Measurements from ENCODE around the gene NOTCH4.
A peak's percentile ranks its signal among the peaks of the same experiment; 100 is the strongest.
"Not testable (repeated sequence)": the region's sequence is repeated elsewhere in the genome, so short reads cannot be mapped to it uniquely, and the experiment has no call there.

NOTCH4 gene

GRCh38 chr6:32194825-32195651, 28.8 kb downstream of the NOTCH4 start:
- H3K18ac ChIP-seq (ENCODE audit: low read length), result peak overlapping the region; percentile 24
- no peak overlapping the region for H2BK12ac ChIP-seq (ENCODE audit: low read length)
- peak overlapping the region; percentile 53 for H3K4me2 ChIP-seq (ENCODE audit: insufficient read depth, low read length, poor library complexity, severe bottlenecking)
- no peak overlapping the region for H3K4ac ChIP-seq (ENCODE audit: low read length)
- peak overlapping the region; percentile 51 to 64 for H3K4me3 ChIP-seq (ENCODE audit: low read length in 2 of 2)
- no peak overlapping the region for H2BK15ac ChIP-seq (ENCODE audit: low read length)
- no peak overlapping the region for H4K8ac ChIP-seq (ENCODE audit: low read depth, low read length)
- peaks cover 31 to 37% of the 10 kb centered on the region in 2 donors for H3K4me1 ChIP-seq (ENCODE audit: control insufficient read depth in 2 of 2, insufficient read depth in 1 of 2, low read depth in 1 of 2, low read length in 2 of 2)
- no CpG with 5 or more reads among the region's 15 CpGs for whole genome bisulfite sequencing, 2 donors (ENCODE audit: extremely low coverage in 2 of 2, insufficient read length in 2 of 2, insufficient replicate concordance in 1 of 2)
- no peak overlapping the region for H2AFZ ChIP-seq (ENCODE audit: low read length)
- peak overlapping the region; percentile 92 for H3K27ac ChIP-seq (replicated peaks; ENCODE audit: low read length)
- no peak overlapping the region for H2AK5ac ChIP-seq (ENCODE audit: low read depth, low read length)
- H3K79me1 ChIP-seq (ENCODE audit: low read depth, low read length), result no peaks in the 10 kb centered on the region
- no peaks in the 10 kb centered on the region for H3K27me3 ChIP-seq (ENCODE audit: control insufficient read depth in 3 of 3, insufficient read depth in 3 of 3, low read depth in 1 of 3, low read length in 3 of 3)
- no peak for DNase-seq (ENCODE audit: low spot score)
- peak overlapping the region; percentile 100 for H3K23ac ChIP-seq (ENCODE audit: low read depth, low read length, poor library complexity)
- no peak overlapping the region for H3K9ac ChIP-seq (ENCODE audit: low read depth, low read length, poor library complexity)
- no peaks in the 10 kb centered on the region for H3K9me3 ChIP-seq (replicated peaks in 1 of 2; ENCODE audit: control insufficient read depth in 2 of 2, insufficient read depth in 1 of 2, low read depth in 1 of 2, low read length in 2 of 2)
- H2BK5ac ChIP-seq (ENCODE audit: low read length), result no peak overlapping the region
- H2BK120ac ChIP-seq (ENCODE audit: low read depth, low read length), result no peak overlapping the region
- H3K36me3 ChIP-seq (replicated peaks in 1 of 2; ENCODE audit: control insufficient read depth in 2 of 2, insufficient read depth in 2 of 2, low read length in 2 of 2), result no peaks in the 10 kb centered on the region
- no peak overlapping the region for H3K14ac ChIP-seq (ENCODE audit: low read length)
- no peak overlapping the region for H4K91ac ChIP-seq (ENCODE audit: low read depth, low read length, poor library complexity)

- H3K27ac ChIP-seq (replicated peaks; ENCODE audit: low read length), result no peak overlapping the region
- H3K4me3 ChIP-seq (ENCODE audit: low read length in 2 of 2), result peak overlapping the region in 1 of 2 donors; percentile 51
These were observed 29.5 kb downstream of the NOTCH4 start for GRCh38 chr6:32194388-32194787.

GRCh38 chr6:32193096-32193495, 30.8 kb downstream of the NOTCH4 start:
- WGBS, 2 donors (ENCODE audit: extremely low coverage in 2 of 2, insufficient read length in 2 of 2, insufficient replicate concordance in 1 of 2), result no CpG with 5 or more reads among the region's 13 CpGs
- not testable (repeated sequence) for H3K14ac ChIP-seq (ENCODE audit: low read length); H2BK15ac ChIP-seq (ENCODE audit: low read length); H3K23ac ChIP-seq (ENCODE audit: low read depth, low read length, poor library complexity); H3K4me2 ChIP-seq (ENCODE audit: insufficient read depth, low read length, poor library complexity, severe bottlenecking); H3K4me3 ChIP-seq (ENCODE audit: low read length in 2 of 2); H3K9me3 ChIP-seq (replicated peaks in 1 of 2; ENCODE audit: control insufficient read depth in 2 of 2, insufficient read depth in 1 of 2, low read depth in 1 of 2, low read length in 2 of 2); H2BK120ac ChIP-seq (ENCODE audit: low read depth, low read length); DNase-seq (ENCODE audit: low spot score); H4K8ac ChIP-seq (ENCODE audit: low read depth, low read length); H3K27me3 ChIP-seq (ENCODE audit: control insufficient read depth in 3 of 3, insufficient read depth in 3 of 3, low read depth in 1 of 3, low read length in 3 of 3); H3K27ac ChIP-seq (replicated peaks; ENCODE audit: low read length); H4K91ac ChIP-seq (ENCODE audit: low read depth, low read length, poor library complexity); H2AK5ac ChIP-seq (ENCODE audit: low read depth, low read length); H3K18ac ChIP-seq (ENCODE audit: low read length); H3K4ac ChIP-seq (ENCODE audit: low read length); H3K9ac ChIP-seq (ENCODE audit: low read depth, low read length, poor library complexity); H2BK5ac ChIP-seq (ENCODE audit: low read length); H3K79me1 ChIP-seq (ENCODE audit: low read depth, low read length); H2BK12ac ChIP-seq (ENCODE audit: low read length); H3K36me3 ChIP-seq (replicated peaks in 1 of 2; ENCODE audit: control insufficient read depth in 2 of 2, insufficient read depth in 2 of 2, low read length in 2 of 2)
- peaks cover 37 to 41% of the 10 kb centered on the region in 2 donors for H3K4me1 ChIP-seq (ENCODE audit: control insufficient read depth in 2 of 2, insufficient read depth in 1 of 2, low read depth in 1 of 2, low read length in 2 of 2)
- H2AFZ ChIP-seq (ENCODE audit: low read length), result peak overlapping the region; percentile 59

More at GRCh38 chr6:32194388-32194787, 29.5 kb downstream of the NOTCH4 start:
- Histone ChIP-seq H2BK120ac (ENCODE audit: low read depth, low read length) (no peak overlapping the region), H3K27me3 (ENCODE audit: control insufficient read depth in 3 of 3, insufficient read depth in 3 of 3, low read depth in 1 of 3, low read length in 3 of 3) (no peaks in the 10 kb centered on the region), H3K14ac (ENCODE audit: low read length) (no peak overlapping the region), H2AFZ (ENCODE audit: low read length) (no peak overlapping the region), H4K91ac (ENCODE audit: low read depth, low read length, poor library complexity) (no peak overlapping the region), H3K9ac (ENCODE audit: low read depth, low read length, poor library complexity) (no peak overlapping the region), H3K18ac (ENCODE audit: low read length) (no peak overlapping the region), H3K4me2 (ENCODE audit: insufficient read depth, low read length, poor library complexity, severe bottlenecking) (no peak overlapping the region), H4K8ac (ENCODE audit: low read depth, low read length) (no peak overlapping the region), H2BK12ac (ENCODE audit: low read length) (peak overlapping the region; percentile 2), H3K79me1 (ENCODE audit: low read depth, low read length) (no peaks in the 10 kb centered on the region), H2BK15ac (ENCODE audit: low read length) (no peak overlapping the region), H3K4me1 (ENCODE audit: control insufficient read depth in 2 of 2, insufficient read depth in 1 of 2, low read depth in 1 of 2, low read length in 2 of 2) (peaks cover 31 to 37% of the 10 kb centered on the region in 2 donors), H2AK5ac (ENCODE audit: low read depth, low read length) (peak overlapping the region; percentile 47), H3K4ac (ENCODE audit: low read length) (no peak overlapping the region), H3K23ac (ENCODE audit: low read depth, low read length, poor library complexity) (no peak overlapping the region), H2BK5ac (ENCODE audit: low read length) (no peak overlapping the region), H3K9me3 (replicated peaks in 1 of 2; ENCODE audit: control insufficient read depth in 2 of 2, insufficient read depth in 1 of 2, low read depth in 1 of 2, low read length in 2 of 2) (no peaks in the 10 kb centered on the region), H3K36me3 (replicated peaks in 1 of 2; ENCODE audit: control insufficient read depth in 2 of 2, insufficient read depth in 2 of 2, low read length in 2 of 2) (no peaks in the 10 kb centered on the region)
- WGBS, 2 donors (ENCODE audit: extremely low coverage in 2 of 2, insufficient read length in 2 of 2, insufficient replicate concordance in 1 of 2), result no CpG with 5 or more reads among the region's 4 CpGs
- no peak for DNase-seq (ENCODE audit: low spot score)

GRCh38 chr6:32192608-32193039, 31.2 kb downstream of the NOTCH4 start, which contains the start of gene GPSM3:
Gene GPSM3, minus strand, starts transcription at chr6:32192643. Its CDS starts 130 bp downstream, at chr6:32192513.
- H3K79me1 ChIP-seq (ENCODE audit: low read depth, low read length), result peaks cover 4% of the 10 kb centered on the region
- H2BK12ac ChIP-seq (ENCODE audit: low read length), result peak within 1 kb of the TSS; percentile 99
- no peak within 1 kb of the TSS for H3K4me2 ChIP-seq (ENCODE audit: insufficient read depth, low read length, poor library complexity, severe bottlenecking)
- no CpG with 5 or more reads among the region's 5 CpGs for WGBS, 2 donors (ENCODE audit: extremely low coverage in 2 of 2, insufficient read length in 2 of 2, insufficient replicate concordance in 1 of 2)
- peak within 1 kb of the TSS; percentile 58 for H3K14ac ChIP-seq (ENCODE audit: low read length)
- peak within 1 kb of the TSS; percentile 93 for H3K18ac ChIP-seq (ENCODE audit: low read length)
- peak within 1 kb of the TSS; percentile 88 for H2BK120ac ChIP-seq (ENCODE audit: low read depth, low read length)
- H3K36me3 ChIP-seq (replicated peaks in 1 of 2; ENCODE audit: control insufficient read depth in 2 of 2, insufficient read depth in 2 of 2, low read length in 2 of 2), result peaks cover 3 to 6% of the 10 kb centered on the region in 2 donors
- H3K27me3 ChIP-seq (ENCODE audit: control insufficient read depth in 3 of 3, insufficient read depth in 3 of 3, low read depth in 1 of 3, low read length in 3 of 3), result no peaks in the 10 kb centered on the region
- no peak within 1 kb of the TSS for H4K8ac ChIP-seq (ENCODE audit: low read depth, low read length)
- DNase-seq (ENCODE audit: low spot score), result no peak
- no peaks in the 10 kb centered on the region for H3K9me3 ChIP-seq (replicated peaks in 1 of 2; ENCODE audit: control insufficient read depth in 2 of 2, insufficient read depth in 1 of 2, low read depth in 1 of 2, low read length in 2 of 2)
- peak within 1 kb of the TSS; percentile 88 for H2BK5ac ChIP-seq (ENCODE audit: low read length)
- no peak within 1 kb of the TSS for H3K9ac ChIP-seq (ENCODE audit: low read depth, low read length, poor library complexity)
- H4K91ac ChIP-seq (ENCODE audit: low read depth, low read length, poor library complexity), result peak within 1 kb of the TSS; percentile 83
- peaks cover 39 to 41% of the 10 kb centered on the region in 2 donors for H3K4me1 ChIP-seq (ENCODE audit: control insufficient read depth in 2 of 2, insufficient read depth in 1 of 2, low read depth in 1 of 2, low read length in 2 of 2)
- peak within 1 kb of the TSS; percentile 44 for H3K23ac ChIP-seq (ENCODE audit: low read depth, low read length, poor library complexity)
- H2AFZ ChIP-seq (ENCODE audit: low read length), result peak within 1 kb of the TSS; percentile 59
- H3K27ac ChIP-seq (replicated peaks; ENCODE audit: low read length), result peak within 1 kb of the TSS; percentile 98
- H2BK15ac ChIP-seq (ENCODE audit: low read length), result peak within 1 kb of the TSS; percentile 97
- H3K4ac ChIP-seq (ENCODE audit: low read length), result peak within 1 kb of the TSS; percentile 53
- peak within 1 kb of the TSS; percentile 58 for H2AK5ac ChIP-seq (ENCODE audit: low read depth, low read length)
- no peak within 1 kb of the TSS for H3K4me3 ChIP-seq (ENCODE audit: low read length in 2 of 2)

All from neuronal stem cell (in vitro differentiated cells).